DMS79 treated with DMSO at 0.1 percent for 48 hours (cell line): ENCODE data around the gene ARL13A.
A peak's percentile ranks its signal among the peaks of the same experiment; 100 is the strongest.
"Not testable (repeated sequence)": the region's sequence is repeated elsewhere in the genome, so short reads cannot be mapped to it uniquely, and the experiment has no call there.

Experiments
- DNase-seq: peaks from one replicate; lab custom pipeline; 2025; lab: John Stamatoyannopoulos, UW

The ARL13A gene

DNA sequence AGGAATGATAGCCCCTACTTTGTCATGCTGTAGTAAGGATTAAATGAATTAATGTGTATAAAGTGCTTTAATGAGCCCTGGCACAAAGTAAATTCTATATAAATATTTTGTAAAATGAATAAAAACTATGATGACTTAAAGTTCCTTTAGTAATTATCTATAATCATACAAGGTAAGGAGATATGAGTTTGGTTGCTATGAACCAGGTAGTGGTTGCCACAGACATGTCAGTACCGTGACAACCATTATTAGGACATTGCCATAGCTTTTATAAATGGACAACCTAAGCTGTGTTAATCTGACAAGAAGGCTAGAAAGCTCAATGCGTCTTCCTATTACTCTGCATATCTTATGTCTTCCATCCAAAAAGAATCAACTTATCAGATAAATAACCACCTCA, at the start of gene ARL13A:
ARL13A (plus strand) TSS at position 301 of the 400 bp plus-strand sequence. CDS start 3,982 bp downstream, outside the sequence.
- no peak for DNase-seq

DNA sequence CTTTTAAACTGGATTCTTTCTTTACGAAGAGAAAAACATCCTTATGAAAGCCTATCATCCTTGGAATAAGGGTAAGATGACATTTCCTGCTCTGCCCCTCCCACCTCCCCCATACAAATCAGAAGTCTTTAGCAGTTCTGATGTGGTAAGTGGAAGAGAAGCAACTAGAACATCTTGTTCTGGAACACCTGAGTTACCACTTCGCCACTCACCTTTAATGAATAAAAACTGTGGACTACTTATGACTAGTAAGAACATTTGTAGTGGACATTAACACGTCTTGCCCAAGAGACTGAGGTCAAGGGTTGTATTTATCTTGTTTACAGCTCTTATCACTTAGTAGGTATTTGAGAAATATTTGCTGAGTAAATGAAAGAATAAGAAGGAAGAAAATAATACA, 45.1 kb upstream of the ARL13A start:
- DNase-seq = no peak

DNA sequence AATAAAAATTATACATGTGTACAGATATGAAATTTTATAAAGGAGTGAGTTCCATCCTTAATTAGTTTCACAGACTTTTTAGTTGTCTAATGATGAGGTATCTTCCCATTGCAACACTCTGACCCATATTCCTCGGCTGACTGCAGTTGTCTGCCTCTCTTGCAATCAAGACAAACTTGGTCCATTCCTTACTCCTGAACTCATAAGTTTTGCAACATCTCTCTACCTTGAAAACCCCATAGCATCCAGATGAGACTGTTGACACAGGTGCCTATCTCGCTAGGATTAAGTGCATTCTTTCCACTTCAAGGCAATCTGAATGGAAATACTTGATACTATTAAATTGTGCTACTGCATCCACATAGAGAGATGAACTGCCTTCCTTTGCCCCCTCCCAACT, 43.1 kb upstream of the ARL13A start:
- no peak for DNase-seq

DNA sequence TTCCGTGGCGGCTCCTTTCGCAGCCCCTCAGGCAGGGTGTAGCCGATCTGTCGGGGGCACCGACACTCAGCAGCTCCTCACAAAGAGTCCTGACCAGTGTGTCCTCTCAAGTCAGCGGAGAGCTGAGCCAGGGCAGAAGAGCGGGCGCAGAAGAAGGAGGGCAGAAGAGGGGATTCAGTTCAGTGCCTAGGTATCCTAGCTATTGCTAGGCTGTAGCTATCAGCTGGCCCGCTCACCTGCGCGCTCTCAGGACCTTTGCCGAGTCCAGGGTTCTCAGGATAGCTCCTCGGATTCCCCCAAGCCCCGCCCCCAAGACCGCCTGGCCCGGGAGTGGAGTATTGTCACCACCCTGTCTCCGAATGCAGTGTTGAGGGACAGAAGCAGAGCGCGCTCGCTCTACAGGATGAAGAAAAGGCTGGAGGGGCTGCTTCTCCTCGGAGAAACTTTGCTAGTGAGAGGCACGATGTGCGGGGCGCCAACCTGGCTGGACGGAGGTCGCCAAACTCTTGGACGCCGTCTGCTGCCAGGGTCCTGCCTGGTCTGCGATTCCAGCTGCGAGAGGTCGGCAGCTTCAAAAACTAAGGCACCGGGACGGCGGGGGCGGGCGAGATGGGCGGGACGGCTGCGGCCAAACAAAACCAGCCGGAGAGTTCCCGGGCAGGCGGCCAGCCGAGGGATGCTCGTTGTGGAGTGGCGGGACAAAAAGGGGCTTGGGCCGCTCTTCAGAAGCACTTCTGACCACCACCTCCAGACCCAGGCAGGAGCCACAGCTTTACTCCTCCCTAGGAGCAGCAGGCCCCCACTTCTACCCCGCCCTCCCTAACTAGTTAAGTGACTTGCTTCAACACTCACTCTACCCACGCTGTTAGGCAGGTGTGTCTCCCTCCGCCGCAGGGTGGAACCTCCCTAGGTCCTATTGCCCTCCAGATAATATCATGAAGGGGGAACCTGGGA, 40.6 kb upstream of the ARL13A start, which contains the start of gene XKRX:
XKRX (minus strand) TSS at position 258 of the 954 bp plus-strand sequence. CDS start 613 bp downstream, outside the sequence.
- DNase-seq = peak; percentile 67

DNA sequence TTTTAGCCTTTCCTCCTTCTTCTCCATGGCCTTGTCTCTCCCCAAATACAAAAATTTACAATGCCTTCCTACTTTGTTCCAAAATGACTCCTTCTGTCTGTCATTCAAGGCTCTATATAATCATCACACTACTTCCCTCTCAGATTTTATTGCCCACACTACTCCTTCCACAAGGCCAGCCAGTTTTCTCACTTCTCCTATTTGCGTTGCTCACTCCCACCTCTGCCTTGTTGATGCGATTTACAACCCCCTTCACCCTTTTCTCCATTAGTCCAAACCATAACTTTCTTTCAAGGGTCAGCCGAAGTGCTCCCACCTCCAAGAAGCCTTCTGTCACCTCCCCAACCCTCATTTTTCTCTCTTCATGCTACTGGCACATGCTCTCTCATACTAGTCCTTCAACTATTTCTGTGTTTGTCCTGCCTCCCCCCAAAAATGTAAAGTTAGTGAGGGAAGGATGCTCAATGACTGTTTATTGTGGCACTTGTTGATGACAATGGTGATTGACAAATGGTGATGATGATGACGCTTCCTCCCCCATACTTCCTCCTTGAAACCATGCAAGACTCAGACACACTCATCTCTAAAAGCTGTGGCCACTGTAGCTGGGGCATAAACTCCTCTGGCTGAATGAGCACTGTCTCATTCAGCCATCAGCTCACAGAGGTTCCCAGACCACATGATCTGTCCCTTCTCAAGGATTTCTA, 38.1 kb upstream of the ARL13A start:
- DNase-seq = no peak

DNA sequence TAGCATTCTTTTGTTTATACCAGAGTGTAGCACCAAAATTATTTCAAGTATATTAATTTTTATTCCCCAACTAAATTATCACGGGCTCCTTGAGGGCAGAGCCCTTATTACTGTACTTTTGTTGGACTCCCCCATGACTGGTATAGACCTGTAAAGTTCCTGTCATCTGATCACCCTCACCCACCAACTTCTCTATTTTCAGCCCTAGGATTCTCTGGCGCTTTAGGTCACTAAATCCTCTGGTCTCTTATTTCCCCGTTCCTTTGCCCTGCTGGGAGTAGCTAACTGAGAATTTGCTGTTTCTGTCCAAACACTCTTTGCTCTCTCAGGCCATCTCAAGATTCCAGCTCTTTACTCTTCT, 37.6 kb upstream of the ARL13A start:
- no peak for DNase-seq

DNA sequence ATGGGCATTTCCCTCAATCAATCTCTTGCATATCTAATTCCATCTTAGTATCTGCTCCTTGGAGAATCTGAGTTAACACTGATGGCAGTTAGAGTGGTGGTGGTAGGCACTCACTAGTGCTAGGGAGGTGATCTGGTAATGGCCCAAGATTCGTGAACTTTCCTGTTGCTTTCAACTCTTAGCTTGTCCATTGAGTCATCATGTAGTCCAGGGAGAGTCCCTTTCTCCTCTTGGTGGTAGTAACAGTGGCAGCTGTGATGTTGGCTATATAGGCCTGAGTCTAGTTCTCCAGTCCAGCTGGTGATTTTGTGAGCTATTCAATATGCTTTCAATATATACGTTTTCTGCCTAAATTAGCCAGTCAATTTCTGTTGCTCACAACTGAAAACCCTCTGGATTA, 33.7 kb upstream of the ARL13A start:
- no peak for DNase-seq

DNA sequence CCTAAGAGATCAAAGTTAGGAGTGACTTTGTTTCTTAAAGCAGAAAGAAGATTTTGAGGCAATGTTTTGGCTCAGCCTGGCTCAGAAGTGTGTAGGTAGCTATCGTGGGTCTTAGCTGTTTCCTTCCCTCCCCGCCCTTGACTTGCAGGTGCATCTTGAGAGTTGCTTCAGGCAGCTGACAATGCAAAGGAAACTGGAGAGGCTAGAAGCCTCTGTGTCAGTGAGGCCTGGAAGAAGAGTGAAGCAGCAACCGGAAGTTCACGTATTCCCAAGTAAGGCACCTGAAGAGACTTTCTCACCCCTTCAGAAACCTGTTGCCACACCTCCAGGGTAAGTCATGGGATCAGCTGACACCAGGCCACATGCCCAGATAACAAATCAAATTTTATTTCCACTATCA, 30.2 kb upstream of the ARL13A start:
- DNase-seq = peak; percentile 20

DNA sequence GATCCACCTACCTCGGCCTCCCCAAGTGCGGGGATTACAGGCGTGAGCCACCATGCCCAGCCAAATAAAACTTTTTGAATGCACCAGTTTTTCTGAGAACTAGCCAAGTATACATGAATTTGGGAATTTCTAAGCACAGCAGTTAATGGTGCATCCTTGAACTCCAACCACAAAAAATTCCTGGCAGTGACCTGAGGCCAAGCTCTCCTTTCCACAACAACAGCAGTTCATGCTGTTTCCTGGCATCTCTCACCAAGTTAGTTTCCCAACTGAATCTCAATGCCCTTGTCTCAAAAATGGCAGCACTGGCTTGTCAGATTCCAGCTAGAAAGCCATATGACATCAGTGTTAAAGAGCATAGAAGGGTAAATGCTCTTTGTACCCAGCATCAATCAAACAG, 24.9 kb upstream of the ARL13A start:
- DNase-seq = no peak

DNA sequence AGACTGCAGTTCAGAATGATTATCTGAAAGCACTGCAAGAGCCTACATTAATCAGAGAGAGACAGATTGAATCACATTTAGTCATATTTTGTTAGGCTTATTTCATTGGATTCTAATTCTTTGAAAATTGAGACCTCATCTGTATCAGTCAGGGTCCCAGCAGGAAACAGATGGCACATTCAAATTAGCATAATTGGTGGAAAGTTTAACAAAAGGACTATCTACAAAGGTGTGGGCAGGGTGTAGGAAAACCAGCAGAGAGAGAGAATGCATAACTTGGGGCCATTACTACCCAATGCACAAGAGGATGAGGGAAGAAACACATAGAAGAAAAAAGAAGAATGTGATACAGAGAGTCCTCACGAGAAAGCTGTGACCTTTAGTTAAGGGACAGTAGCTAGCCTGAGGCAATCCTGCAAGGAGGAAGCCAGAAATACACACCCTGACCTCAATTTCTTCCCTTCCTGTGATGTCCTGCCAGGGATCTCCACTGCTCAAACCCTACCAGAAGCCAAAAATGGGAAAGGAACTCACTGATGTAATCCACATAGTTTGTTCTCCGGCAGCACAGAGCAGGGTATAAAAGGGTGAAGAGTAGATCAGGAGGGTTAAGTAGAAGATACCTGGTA, 23.1 kb upstream of the ARL13A start:
- DNase-seq = no peak

DNA sequence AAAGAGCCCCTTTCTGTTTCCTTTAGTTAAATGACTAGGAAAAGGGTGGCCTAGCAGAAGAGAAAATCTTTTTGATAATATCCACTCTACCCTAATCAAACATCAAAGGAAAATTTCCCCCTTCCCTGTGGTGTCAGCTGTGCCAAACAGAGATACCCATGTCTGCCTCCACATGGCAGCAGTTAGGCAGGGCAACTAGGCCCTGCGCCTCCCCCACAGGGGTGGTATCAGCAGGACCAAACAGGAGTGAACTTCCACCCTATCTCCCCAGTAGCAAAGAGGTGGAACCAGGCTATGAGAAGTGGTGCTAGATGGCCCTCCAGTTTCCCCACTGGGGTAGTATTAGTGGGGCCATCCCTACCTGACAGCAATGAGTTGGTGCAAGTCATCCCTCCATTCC, 21.0 kb upstream of the ARL13A start:
- DNase-seq = no peak

DNA sequence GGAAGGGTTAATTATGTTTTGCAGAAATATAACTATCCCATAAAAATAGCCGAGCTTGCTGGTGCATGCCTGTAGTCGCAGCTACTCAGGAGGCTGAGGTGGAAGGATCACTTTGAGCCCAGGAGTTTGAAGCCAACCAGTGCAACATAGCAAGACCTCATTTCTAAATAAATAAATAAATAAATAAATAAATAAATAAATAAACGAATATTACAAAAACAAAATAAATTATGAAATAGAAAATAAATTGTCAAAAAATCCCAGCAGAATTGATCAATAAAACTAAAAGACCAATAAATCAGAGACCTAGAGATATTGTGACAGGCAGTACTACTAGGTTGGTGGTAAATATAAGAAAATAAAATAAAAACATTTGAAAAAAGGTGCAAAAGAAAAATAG, 6.7 kb upstream of the ARL13A start:
- no peak for DNase-seq

DNA sequence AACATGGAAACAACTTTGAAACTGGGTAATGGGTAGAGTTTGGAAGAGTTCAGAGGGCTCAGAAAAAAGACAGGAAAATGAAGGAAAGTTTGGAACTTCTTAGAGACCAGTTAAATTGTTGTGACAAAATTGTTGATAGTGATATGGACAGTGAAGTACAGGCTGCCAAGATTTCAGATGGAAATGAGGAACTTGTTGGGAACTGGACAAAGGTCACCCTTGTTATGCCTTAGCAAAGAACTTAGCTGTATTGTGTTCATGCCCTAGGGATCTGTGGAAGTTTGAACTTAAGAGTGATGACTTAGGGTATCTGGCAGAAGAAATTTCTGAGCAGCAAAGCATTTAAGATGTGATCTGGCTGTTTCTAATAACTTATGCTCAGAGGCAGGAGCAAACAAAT, 5.1 kb upstream of the ARL13A start:
- DNase-seq = no peak

DNA sequence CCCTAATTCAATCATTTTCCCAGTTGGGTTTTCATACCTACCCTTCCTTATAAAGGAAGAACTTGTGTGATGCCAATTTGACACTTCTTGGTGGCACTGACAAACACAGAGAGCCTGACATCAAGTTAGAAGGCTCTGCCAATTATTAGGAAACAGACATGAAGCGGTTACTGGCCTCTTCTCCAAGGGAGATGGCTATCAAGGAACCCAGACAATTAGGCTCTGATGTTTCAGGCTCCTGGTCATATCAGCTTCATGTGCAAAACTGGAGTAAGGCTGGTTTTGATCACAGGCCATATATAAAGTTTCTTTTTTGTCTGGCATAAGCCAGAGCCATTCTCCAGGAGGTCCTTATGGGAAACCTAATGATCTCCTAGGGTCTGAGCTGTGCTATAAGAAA, 428 bp downstream of the ARL13A start:
- no peak for DNase-seq

DNA sequence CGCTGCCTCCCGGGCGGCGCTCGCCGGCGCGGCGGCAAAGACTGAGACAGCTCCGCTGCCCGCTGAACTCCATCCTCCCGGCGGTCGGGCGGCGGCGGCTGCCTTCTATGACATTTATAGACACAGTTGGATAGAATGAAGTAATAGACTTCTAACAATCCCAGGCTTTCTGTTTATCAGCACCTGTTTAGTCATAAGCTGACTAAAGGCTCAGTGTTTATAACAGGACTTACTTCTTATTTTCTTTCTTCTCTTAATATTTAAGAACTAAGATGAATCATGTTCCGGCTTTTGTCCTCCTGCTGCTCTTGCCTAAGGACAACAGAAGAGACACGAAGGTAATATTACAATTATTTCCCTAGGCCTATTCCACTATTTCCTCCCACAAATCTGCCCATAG, 3.9 kb downstream of the ARL13A start:
- no peak for DNase-seq

DNA sequence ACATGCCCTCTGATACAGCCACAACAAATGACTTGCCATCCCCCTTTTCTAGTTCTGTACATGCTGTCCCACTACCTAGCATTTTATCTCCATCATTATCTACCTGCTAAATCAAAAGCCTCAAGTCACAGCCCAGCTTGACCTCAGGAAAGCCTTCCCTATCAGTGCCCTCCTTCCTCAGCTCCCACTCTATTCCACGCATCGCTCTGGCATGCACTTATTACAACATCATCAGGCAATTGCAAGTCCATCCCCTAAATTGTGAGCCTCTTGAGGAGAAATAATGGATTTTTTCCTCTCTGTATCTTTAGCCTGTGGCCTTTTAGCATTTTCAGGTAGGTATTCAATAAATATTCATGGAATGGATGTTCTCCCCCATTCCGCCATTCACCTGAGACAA, 5.7 kb downstream of the ARL13A start:
- DNase-seq = no peak

DNA sequence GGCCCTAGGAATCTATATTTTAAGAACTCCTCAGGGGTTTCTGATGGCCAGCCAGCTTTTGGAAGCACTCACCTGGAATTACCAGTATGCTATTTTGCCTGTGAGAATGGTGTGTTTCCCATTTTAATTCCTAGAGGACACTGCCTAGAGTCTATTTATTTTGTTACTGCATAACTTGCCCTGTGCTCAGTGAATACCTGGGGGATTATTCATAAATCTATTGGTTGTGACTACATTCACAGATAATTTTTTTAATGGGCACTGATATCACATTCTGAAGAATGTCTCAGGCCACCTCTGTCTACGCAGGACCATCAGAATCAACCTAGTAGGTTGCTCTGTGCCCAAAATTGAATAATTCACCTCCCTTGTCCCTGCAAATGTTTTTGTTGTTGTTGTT, 6.7 kb downstream of the ARL13A start:
- DNase-seq = no peak

DNA sequence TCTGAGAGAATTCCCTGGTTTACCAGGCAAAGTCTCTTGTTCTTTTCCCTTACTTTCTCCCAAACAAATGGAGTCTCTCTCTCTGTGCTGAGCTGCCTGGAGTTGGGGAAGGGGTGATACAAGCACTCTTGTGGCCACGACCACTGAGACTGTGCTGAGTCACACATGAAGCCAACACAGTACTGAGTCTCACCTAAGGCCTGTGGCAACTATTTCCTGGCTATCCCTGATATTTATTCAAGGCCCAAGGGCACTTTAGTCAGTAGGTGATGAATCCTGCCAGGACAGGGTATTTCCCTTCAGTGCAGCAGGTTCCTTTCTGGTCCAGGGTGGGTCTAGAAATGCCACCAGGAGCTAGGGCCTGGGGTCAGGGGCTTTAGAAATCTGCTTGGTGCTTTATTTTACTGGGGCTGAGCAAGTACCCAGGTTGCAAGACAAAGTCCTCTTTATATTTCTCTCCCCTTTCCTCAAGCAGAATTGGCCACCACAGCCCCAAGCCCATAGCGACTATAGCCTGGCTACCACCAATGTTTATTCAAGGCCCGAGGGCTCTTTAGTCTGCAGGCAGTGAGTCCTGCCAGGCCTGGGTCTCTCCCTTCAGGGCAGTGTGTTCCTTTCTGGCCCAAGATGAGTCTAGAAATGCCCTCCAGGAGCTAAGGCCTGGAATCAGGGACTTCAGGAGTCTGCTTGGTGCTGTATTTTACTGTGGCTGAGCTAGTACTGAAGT, 10.5 kb downstream of the ARL13A start:
- no peak for DNase-seq

DNA sequence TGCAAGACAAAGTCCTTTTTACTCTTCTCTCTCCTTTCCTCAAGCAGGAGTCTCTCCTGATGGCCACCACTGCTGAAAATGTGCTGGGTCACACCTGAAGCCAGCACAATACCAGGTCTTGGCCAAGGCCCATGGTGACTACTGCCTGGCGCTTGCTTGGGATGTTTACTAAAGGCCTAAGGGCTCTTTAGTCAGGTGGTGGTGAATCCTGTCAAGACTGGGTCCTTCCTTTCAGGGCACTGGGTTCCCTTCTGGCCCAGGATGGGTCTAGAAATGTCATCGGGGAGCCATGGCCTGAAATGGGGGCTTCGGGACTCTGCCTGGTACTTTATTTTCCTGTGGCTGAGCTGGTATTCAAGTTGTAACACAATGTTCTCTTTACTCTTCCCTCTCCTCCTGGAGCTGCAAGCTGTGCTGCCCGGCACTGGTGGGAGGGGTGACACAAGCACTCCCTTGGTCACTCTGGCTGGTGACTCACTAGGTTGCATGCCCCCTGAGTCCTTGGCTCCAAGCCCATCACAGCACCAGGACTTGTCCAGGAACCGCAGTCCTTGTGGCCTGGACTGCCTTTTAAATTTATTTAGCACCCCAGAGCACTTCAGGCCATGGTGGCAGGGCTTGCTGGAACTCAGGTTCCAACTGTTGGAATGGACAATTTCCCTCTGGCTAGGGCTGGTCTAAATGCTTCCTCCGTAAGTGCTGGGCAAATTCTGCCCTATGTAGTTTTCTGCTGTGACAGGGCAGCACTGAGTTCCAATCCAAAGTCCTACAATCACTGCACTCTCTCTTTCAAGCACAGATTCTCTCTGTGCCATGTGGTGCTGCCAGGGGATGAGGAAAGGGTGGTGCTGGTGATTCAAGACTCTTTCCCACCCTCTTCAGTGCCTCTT, 11.3 kb downstream of the ARL13A start:
- no peak for DNase-seq

DNA sequence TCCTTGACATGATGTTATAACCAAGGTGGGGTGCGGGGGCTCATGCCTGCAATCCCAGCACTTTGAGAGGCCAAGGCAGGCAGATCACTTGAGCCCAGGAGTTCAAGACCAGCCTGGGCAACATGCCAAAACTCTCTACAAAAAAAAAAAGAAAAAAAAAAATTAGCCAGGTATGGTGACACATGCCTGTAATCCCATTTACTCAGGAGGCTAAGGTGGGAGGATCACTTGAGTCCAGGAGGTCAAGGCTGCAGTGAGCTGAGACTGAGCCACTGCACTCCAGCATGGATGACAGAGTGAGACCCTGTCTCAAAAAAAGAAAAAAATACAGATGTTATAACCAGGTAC, 12.0 kb downstream of the ARL13A start:
- not testable (repeated sequence) for DNase-seq

DNA sequence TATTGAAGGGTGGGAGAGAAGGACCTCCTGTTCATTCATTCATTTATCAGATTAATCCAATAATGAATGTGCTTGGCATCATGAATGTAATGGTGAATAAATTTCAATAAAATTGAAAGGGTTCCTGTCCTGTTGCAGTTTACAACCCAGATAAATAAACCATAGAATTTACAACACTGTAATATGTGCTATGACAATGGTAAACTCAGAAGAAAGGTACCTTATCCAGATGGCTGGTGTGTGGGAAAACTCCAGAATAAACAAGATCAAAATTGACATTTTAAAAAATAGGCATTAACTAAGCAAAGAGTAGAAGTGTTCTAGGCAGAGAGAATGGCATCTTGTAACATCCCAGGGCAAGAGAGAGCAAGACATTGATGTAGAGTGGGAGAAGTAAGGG, 15.3 kb downstream of the ARL13A start:
- DNase-seq = no peak
